ENCODE results near the gene AMBN.

DNA sequence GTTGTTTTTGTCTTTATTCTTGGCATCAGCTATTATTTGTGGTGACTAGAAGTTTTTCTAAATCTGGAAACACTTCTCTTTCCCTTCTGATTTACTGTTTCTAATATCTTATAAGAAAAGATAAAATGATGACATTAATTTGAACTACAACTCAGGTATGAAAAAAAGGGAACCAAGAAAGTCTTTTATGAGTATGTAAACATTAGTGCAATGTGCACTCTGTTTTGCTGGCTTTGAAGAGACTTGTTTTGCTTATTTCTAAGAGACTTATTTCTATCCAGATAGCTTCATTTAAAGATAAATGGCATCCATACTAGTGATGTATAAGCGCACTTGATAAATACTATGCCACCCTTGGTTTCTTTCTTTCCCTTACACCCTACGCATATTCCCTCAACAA, 10.1 kb upstream of the AMBN start:
- no peak for TF ChIP-seq POLR2A (IDR thresholded peaks at IDR 0.05; ENCODE audit: low read depth, low read length)
- no peak for TF ChIP-seq CTCF (IDR thresholded peaks at IDR 0.05; ENCODE audit: extremely low read depth in 1 of 2, insufficient read depth in 1 of 2, low read depth in 1 of 2, low read length in 2 of 2)
